GM18507 (cell line): ENCODE results near the gene HLA-DMA.

ENCODE experiments used
- DNase-seq: peaks from one replicate; pipeline ENCODE4 v3.0.0; 2011; ENCODE audit warnings: low read depth; ENCODE audit not compliant: insufficient read length; ENCODE audit errors: extremely low spot score
- FAIRE-seq: peaks from 2 replicates; lab custom pipeline; 2011; peaks lifted over from hg19 to GRCh38; lab: Jason Lieb, UNC

HLA-DMA gene

DNA sequence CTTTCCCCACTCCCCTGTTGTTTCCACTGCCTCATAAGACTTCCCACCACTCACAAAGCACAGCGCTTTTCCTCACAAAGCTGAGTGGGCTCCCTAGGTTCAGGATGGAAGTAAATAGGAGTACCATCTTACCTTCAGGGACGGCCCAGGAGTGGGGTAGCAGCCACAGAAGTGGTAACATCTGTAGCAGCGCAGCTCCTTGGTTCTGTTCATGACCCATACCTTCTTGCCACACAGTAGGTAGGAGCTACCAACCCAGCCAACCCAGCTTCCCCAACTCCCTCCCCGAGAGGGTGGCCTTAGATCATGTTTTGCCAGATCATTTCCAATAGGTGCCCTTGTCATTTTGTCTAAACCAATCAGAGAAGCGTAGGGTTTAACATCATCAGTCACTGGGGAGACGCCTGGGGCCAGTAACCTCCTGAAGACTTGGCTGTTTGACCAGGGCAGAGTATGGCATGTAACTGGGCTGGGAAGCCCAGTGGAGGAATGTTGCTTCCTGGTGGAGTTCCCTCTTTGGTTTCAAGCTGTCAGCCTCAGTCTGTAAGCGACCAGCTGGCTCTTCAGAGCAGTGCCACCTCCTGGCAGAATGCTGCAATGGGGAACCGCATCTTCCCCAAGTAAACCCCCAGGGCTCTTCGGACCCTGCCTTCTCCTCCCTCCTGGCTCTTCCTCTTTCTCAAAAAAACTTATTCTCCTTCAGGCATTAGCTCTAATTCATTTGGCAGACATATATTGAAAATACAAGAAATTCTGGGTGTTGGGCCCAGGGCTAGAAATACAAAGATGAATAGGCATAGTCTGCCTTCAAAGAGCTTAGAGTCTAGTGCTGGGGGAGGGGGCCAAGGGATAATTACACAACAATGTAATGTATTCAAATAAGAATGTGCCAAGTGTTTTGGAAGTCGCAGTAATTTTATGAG is at the start of gene HLA-DMA:
TSS of gene HLA-DMA (minus strand) at position 281 of the 923 bp plus-strand sequence. CDS start at position 220, 61 bp downstream.
- peak; percentile 75 for DNase-seq
- peak; percentile 100 for FAIRE-seq

DNA sequence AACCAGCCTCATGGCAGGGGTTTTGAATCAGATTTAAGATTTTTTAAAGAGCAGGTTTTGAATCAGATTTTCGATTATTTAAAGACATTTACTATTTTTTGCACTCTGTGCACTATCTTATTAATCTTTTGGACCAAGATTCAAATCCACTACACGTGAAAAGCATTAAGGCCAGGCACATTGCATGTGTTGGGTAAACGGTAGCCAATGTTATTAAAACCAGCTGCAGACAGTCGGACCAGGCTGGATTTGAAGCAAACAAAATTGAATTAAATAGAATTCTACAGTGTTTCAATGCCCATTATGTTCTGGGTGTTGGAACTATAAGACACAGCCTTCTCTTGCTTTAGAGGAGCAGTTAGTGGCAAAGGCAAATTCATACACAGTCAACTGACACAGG is 48.8 kb upstream of the HLA-DMA start:
- no peak for DNase-seq
- FAIRE-seq = no peak

DNA sequence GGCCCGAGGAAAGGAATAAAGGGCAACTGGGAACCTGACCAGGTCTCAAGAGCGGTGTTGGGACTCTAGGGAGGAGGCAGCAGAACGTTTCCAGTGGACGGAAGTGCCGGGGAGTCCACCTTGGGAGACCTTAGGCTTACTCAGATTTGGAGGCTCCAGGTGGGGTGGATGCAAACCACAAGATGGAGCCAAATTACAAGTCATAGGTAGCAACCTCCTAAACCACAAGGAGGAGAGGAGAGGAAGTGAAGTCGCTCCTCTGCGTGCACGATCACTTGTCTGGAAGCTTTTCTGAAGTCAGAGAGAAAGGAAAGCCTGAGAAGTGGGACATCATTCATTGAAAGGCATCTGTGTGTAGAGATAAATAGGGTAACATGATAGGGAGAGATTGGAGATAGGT is 47.2 kb upstream of the HLA-DMA start:
- peak; percentile 32 for DNase-seq

DNA sequence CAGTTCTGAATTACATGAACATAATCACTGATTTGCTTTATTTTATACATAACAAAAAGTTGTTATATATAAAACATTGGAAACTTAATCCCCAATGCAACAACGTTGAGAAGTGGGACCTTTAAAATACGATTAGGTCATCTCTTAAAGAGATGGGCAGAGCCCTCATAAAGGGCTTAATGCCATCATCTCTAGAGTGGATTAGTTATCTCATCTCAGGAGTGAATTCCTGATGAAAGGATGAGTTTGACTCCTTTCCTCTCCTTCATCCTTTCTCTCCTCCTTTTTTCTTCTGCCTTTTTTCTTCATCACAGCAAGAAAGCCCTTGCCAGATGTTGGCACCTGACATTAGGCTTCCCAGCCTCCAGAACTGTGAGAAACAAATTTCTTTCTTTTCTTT is 42.6 kb upstream of the HLA-DMA start:
- DNase-seq (no peak), FAIRE-seq (no peak)

More for the DNA sequence above, 47.2 kb upstream of the HLA-DMA start:
- peak; percentile 84 for FAIRE-seq

DNA sequence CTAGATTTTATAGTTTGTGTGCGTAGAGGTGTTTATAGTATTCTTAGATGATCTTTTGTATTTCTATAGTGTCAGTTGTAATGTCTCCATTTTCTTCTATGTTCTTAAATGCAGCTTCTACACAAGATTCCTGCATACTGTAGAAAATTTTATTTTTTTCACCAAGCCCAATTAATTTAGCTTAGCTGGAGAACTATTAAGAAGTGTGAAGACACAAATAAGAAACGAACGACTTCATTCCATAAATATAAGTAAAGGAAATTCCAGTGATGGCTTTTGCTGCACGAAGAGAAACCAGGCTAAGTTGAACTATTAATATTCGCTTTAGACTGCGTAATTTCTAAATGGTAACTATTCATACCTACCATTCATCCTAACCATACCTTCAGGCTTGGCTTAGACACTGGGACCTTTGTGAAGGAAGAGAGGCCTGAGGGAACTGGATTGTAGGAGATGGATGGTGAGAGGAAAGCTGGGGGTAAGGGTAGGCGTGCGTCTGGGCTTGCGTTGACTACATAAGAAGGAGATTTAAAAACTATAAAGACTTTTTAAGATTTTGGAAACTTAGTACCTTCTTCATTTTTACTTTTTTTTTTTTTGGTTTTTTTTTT is 40.6 kb upstream of the HLA-DMA start:
- no peak for FAIRE-seq
- DNase-seq = no peak

DNA sequence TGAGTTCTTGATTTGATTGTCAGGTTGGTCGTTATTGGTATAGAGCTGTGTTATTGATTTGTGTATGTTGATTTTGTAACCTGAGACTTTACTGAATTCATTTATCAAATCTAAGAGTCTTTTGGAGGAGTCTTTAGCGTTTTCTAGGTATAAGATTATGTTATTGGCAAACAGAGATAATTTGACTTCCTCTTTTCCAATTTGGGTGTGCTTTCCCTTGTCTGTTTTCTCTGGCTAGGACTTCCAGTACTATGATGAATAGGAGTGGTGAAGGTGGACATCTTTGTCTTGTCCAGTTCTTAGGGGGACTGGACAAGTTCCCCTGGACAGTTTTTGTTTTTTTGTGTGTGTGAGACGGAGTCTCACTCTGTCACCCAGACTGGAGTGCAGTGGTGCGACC is 39.1 kb upstream of the HLA-DMA start:
- DNase-seq (no peak), FAIRE-seq (no peak)

DNA sequence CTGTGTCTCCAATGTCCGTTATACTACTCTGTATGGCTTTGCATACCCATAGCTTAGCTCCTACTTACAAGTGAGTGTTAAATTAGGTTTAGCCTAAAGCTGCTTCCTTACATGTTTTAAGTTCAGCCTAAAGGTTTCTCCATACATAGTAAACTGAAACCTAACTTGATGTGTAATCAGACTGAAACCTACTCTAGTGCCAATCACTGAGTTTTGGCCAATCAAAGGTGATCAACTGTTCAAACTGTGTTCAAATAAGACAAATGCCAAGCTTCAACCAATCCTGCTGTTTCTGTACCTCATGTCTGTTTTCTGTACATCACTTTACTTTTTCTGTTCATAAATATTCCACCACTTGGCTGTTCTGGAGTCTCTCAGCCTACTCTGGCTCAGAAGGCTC is 36.5 kb upstream of the HLA-DMA start:
- FAIRE-seq (peak; percentile 66), DNase-seq (no peak)

DNA sequence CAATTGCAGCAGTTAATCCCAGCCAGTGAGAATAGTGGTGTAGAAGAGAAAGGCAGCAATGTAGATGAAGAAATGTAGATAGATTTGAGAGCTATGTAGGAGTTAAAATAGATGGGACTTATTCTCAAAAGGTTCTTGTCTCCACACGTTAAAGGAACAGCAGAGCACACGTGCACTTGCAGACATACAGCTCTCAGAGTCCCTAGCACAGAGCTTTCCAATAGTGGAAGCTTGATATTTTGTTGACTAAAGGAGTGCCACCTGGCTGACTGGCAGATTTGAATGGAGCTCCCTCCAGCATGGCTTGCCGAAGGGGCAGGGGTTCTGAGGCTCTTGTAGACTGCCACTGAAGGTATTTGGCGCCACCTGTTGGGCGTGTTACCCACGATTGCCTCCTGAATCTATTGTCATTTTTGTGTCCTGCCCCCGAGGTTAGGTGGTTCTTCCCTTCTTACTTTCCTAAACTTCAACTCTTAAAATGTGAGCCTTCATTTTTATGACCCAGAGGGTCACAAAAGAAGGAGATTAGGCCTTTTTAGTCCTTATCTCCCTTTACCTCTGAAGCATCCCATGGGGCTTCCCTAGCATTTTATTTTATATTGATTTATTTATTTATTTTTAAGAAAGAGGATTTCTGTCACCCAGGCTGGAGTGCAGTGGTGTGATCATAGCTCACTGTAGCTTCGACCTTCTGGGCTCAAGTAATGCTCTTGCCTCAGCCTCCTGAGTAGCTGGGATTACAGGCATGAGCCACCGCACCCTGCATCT is 31.9 kb upstream of the HLA-DMA start:
- FAIRE-seq (peak; percentile 84), DNase-seq (no peak)

DNA sequence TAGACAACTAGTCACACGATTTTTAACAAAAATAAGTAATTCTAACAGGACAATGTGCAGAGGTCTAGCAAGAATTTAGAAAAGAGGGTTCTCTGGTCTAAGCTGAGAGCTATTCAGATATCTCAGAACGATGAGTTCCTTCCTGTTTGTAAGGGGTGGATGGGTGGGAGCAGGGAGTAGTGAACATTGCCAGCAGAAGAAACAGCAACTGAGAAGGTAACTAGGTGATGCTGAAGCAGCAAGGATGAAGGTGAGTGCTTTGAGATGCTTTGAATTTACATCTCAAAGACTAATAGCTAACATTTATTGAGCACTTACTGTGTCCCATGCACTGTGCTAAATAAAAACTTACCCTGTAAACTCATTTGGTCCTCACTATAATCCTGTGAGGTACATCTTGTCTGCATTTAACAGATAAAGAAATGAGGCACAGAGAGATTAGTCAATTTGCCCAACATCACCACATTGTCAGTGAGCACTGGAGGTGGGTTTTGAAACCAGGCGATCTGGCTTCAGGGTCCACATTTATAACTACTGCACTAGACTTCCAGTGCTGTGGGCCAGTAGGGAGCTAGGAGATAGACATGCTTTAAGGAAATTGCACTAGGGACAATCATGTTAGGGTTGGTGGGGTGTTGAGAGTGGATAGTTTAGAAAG is 31.2 kb upstream of the HLA-DMA start:
- FAIRE-seq (no peak), DNase-seq (no peak)

DNA sequence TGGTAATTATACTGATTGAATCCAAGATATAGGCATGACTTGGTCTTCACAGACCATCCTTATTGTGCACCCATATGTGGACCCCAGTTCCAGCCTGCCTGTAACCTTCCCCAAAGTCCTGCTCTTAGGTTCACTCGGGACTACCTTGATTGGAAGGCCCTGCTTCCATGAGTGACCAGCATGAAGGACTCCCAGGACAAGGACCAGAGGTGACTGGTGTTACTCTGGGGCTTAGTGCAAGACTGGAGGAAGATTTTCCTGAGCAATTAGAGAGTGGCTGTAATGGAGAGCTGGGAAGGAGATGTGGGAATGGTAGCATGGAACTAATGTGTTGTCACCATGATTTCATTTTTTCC is 30.6 kb upstream of the HLA-DMA start:
- no peak for FAIRE-seq
- DNase-seq = no peak

DNA sequence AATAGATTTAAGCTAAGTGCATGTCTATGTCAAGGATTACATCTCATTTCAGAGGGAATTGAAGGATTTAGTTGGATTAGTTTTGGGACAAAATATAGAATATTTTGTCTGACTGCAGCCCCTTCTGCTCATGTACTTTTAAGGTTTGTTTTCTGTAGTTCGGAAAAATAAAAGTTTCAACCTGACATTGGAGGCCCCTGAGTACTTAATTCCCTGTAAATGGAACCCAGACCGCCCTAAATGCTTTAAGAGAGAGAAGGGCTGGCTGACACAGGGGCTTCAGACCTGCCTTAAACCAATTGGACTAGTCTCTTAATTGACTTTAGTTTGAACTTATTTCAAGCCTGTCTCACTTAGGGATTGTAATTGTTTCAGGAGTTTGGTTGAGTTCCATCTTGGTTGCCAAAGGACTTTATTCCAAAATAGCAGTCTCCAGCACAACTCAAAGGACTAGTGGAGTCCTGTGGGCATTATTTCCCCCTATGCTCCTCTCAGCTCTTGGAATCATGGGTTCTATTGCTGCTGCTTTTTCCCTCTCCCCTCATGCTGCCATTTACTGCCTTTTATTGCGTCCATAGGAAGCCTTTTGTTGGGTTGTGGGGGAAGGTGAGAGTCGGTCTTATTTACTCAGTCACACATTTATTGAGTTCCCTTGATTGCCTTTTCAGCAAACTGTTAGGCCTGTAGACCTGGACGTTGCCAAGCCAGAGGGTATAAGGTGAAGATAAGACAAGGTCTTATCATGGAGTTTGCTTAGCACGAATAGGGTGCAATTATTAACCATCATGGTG is 30.0 kb upstream of the HLA-DMA start:
- no peak for DNase-seq
- no peak for FAIRE-seq

DNA sequence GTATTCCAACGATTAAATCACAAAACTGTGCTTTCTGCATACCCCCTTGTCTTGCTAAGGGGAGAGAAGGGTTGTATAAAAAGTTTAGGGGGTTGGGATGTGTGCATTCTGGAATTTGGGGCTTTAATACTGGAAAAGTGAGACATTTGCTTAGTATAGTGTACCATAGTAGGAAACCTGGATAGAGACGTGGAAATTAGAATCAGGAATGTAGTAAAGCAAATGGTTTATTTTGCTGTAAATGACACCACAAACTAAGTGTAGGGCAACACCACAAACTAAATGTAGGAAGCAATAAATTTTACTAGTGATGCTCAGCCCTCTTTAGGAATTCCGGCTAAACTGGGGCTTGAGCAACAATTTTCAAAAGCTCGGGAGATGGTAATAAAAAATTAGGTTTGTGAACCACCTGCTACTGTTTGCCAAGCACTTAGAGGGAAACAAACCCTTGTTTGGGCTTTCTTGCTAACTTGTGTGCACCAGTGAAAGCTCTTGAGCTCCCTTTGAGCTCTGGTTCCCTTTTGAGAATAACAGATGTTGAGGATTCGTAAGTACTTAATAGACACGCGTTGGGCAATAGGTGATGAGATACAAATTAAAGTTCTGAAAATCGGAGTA is 29.3 kb upstream of the HLA-DMA start:
- DNase-seq (no peak), FAIRE-seq (no peak)

DNA sequence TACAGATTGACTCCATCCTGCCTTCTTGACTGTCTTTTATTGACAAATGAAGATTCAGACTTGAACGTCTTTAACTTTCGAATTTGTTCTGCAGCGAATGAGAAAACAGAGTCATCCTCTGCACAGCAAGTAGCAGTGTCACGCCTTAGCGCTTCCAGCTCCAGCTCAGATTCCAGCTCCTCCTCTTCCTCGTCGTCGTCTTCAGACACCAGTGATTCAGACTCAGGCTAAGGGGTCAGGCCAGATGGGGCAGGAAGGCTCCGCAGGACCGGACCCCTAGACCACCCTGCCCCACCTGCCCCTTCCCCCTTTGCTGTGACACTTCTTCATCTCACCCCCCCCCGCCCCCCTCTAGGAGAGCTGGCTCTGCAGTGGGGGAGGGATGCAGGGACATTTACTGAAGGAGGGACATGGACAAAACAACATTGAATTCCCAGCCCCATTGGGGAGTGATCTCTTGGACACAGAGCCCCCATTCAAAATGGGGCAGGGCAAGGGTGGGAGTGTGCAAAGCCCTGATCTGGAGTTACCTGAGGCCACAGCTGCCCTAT is 27.7 kb upstream of the HLA-DMA start:
- no peak for DNase-seq
- no peak for FAIRE-seq

DNA sequence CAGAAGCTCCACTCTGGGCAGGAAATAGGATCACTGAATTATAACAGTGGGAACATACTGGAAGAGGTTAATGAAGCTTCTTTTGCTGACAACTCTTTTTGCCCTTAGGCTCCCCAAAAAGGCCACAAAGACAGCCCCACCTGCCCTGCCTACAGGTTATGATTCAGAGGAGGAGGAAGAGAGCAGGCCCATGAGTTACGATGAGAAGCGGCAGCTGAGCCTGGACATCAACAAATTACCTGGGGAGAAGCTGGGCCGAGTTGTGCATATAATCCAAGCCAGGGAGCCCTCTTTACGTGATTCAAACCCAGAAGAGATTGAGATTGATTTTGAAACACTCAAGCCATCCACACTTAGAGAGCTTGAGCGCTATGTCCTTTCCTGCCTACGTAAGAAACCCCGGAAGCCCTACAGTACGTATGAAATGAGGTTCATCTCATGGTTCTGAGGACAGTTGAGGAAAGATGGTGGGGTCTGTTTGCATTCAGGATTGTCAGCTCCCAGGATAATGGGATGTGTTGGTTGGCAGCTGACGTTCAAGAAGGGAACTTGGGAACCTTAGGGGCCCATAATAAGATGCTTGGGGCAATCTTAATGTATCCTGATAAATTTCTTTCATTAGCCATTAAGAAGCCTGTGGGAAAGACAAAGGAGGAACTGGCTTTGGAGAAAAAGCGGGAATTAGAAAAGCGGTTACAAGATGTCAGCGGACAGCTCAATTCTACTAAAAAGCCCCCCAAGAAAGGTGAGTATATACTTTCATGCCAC is 27.0 kb upstream of the HLA-DMA start:
- no peak for FAIRE-seq
- DNase-seq = no peak

DNA sequence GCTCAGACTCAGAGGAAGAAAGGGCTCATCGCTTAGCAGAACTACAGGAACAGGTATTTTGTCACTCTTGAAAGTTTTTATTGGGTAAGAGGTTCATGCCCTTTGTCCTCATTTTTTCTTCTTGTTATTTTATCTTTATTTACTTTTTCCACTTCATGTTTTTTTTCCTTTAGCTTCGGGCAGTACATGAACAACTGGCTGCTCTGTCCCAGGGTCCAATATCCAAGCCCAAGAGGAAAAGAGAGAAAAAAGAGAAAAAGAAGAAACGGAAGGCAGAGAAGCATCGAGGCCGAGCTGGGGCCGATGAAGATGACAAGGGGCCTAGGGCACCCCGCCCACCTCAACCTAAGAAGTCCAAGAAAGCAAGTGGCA is 25.0 kb upstream of the HLA-DMA start:
- DNase-seq (no peak), FAIRE-seq (no peak)

DNA sequence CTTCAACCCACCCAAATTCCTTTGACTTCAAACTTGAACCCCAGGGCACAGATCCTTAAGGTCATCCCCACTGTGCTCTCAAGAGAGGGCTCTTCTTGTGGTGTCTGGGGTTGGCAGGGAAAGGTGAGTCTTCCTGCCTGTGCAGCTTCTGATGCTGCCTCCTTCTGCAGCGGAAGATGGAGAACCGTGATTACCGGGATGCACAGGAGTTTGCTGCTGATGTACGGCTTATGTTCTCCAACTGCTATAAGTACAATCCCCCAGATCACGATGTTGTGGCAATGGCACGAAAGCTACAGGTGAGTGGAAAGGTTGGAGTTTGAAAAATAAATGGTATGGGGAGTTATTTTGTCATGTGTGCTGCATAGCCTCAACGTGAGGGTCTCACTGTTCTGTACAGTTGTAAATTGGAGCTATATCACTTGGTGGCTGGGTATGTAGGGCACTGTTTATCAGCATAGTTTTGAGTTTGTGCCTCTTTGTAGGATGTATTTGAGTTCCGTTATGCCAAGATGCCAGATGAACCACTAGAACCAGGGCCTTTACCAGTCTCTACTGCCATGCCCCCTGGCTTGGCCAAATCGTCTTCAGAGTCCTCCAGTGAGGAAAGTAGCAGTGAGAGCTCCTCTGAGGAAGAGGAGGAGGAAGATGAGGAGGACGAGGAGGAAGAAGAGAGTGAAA is 24.5 kb upstream of the HLA-DMA start:
- DNase-seq (no peak), FAIRE-seq (no peak)

DNA sequence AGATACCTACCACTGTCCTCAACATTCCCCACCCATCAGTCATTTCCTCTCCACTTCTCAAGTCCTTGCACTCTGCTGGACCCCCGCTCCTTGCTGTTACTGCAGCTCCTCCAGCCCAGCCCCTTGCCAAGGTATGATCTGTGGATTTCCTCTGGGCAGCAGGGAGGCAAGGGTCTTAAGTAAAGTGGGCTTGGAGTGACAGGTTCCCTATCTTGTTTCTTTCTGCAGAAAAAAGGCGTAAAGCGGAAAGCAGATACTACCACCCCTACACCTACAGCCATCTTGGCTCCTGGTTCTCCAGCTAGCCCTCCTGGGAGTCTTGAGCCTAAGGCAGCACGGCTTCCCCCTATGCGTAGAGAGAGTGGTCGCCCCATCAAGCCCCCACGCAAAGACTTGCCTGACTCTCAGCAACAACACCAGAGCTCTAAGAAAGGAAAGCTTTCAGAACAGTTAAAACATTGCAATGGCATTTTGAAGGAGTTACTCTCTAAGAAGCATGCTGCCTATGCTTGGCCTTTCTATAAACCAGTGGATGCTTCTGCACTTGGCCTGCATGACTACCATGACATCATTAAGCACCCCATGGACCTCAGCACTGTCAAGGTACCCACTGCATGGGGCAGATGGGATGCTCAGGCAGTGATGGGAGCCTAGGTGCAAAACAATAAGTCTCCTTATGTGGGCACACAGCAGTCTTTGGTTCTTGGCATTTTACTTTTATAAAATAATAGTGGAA is 23.6 kb upstream of the HLA-DMA start:
- FAIRE-seq (no peak), DNase-seq (no peak)
